ENCODE data around the gene PADI3.

DNA sequence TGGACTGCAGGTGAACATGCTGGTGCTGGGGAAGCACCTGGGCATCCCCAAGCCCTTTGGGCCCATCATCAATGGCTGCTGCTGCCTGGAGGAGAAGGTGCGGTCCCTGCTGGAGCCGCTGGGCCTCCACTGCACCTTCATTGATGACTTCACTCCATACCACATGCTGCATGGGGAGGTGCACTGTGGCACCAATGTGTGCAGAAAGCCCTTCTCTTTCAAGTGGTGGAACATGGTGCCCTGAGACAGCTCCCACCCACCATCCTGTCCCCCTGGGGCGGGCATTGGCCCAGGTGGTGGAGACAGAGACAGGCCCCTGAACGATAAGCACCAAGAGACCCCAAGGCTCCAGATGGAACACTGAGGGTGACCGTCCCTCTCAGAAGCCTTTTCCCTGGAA lies 33.9 kb downstream of the PADI3 start:
- TF ChIP-seq, protein P1, sequence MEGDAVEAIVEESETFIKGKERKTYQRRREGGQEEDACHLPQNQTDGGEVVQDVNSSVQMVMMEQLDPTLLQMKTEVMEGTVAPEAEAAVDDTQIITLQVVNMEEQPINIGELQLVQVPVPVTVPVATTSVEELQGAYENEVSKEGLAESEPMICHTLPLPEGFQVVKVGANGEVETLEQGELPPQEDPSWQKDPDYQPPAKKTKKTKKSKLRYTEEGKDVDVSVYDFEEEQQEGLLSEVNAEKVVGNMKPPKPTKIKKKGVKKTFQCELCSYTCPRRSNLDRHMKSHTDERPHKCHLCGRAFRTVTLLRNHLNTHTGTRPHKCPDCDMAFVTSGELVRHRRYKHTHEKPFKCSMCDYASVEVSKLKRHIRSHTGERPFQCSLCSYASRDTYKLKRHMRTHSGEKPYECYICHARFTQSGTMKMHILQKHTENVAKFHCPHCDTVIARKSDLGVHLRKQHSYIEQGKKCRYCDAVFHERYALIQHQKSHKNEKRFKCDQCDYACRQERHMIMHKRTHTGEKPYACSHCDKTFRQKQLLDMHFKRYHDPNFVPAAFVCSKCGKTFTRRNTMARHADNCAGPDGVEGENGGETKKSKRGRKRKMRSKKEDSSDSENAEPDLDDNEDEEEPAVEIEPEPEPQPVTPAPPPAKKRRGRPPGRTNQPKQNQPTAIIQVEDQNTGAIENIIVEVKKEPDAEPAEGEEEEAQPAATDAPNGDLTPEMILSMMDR (IDR thresholded peaks at IDR 0.05), result no peak
- no peak for TF ChIP-seq POLR2AphosphoS5 (IDR thresholded peaks at IDR 0.05)
- no peak for TF ChIP-seq POLR2A (IDR thresholded peaks at IDR 0.05)
- TF ChIP-seq EP300 (IDR thresholded peaks at IDR 0.05), result no peak
